GM19372 (cell line): Measurements from ENCODE around the gene EML4.
"Not testable (repeated sequence)": the region's sequence is repeated elsewhere in the genome, so short reads cannot be mapped to it uniquely, and the experiment has no call there.

Experiments used
- ATAC-seq: cut with Tn5 transposase; IDR thresholded peaks from one replicate; pipeline ENCODE4 v1.9.1; 2021; ENCODE audit warnings: mild to moderate bottlenecking, low read depth, moderate library complexity; ENCODE audit not compliant: unreplicated experiment

Gene EML4

DNA sequence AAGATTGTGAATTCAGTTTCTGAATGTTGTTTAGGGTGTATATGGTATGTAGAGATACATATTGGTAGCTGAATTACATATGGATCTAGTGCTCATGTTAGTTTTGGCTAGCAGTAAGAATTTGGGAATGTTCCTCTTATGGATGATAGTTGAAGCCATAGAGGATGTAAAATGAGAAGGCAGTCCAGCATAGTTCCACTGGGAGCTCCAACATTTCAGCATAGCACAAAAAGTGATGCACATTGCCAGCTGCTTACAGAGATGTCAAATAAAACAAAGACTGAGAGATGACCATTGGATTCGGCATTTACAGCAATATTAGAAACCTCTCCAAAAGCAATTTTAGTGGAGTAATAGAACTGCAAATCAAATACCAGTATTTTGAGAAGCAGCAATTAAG is 77.4 kb downstream of the EML4 start:
- no peak for ATAC-seq

DNA sequence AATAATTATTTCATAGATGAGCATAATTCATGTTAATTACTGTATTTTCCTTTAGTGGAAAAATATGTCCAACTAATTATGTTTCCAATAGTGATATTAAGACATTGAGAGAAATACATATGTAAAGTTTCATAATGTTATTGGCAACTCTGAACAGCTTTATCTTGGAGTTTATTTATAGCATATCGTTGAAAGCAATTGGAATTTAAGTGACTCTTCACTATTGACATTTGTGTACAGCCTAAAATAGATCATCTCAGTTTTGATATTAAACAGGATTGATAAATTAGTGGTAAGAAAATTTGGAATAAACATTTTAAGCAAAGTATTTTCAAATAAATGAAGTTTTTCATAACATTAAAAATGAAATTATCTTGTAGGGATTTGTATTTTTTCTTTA is 79.7 kb downstream of the EML4 start:
- ATAC-seq = no peak

DNA sequence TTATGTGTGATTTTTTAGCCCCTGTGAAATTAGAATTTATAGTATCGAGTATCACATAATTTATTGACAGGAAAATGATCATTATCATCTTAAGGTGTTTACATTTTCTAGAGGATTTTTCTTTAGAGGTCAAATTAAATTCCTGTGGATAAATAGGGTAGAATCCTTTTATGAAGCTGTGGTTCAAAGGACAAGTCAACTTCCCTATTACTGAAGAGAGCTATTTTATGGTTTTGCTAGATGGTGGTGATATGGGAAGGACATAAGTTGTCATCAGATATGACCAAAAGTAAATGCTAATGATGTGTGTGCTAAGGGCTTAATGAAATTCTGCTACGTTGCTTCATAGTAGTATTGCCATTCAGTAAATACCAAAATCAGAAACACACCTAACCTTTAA is 80.1 kb downstream of the EML4 start:
- no peak for ATAC-seq

DNA sequence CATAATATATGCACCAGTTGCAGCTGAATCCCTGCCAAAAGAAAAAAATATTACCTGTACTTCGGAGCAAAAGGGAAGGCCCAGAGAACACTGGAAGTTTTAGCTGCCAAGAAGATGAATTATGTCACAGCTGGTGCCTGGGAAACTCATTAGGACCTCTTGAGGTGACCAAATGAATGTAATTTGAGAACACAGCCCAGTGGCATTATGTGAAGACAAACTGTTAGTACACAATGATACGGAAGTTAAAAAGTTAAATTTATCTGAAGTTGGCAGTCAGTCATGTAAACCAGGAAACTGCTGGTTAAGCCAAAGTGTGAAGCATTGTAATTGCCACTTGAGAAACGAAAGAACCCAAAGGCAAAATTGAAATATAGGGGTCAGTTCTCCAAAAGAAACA is 80.7 kb downstream of the EML4 start:
- no peak for ATAC-seq

- ATAC-seq = no peak
Measured at GRCh38 chr2:42250925-42251324, 81.8 kb downstream of the EML4 start.

DNA sequence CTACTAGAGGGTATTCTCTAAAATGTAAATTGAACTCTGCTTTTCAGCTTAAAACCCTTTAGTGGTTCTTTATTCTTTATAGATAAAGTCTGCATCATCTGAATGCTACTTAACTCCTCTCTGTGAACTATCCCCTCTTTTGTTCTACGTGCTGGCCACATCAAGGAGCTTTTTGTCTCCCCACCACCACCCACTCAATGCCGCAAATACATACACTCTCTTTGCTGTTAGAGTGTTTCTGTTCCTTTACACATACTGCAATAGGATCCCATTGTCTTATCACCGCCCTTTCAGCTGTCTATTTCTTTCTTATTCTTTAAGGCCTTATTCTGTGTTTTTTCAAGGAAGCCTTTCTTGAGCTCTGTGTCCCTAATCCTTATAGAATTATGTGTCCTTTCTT is 83.3 kb downstream of the EML4 start:
- no peak for ATAC-seq

- ATAC-seq = no peak
Measured at GRCh38 chr2:42254186-42254895, 85.2 kb downstream of the EML4 start.

DNA sequence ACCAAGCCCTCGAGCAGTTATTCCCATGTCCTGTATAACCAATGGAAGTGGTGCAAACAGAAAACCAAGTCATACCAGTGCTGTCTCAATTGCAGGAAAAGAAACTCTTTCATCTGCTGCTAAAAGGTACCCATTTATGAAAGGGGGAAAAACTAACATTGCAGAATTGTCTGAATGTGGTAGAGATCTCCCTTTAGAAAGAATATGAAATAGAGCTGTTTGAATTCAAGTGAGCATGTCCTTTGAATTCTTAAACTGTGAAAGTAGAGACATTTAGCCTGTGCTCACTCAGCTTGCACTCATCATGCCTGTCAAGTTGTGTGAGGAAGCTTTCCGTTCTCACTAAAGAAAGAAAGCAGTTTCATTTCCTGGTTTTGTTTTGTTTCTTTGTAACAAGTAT is 87.4 kb downstream of the EML4 start:
- peak; percentile 85 for ATAC-seq

DNA sequence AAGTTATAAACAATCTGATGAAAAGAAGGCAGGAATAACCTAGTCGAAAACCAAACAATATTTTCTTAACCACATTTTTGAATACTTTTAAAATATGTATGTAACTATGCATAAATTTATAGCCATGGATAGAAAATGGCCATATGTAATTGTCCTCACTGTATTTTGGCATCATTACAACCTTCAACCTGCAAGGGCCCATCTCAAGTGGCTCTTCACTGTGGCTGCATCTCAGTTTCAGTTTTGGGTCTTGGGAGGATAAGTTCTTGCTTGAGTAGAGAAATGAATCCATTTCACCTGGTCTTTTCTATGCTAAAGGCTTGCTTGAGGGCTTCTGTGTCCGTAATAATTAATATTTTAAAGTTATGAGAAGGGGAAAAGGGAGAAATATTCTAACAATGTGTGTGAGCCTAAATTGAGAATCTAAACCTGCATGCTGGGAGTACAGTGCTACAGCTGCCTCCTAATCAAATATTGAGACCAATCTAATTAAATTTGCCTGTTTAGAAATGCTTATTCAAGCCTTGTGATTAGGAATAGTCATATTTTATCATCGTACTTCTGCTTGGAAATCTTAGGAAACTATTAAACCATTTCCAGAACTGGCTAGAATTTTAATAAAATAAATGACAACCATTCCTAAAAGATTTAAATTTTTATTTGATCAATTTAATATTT is 92.5 kb downstream of the EML4 start:
- no peak for ATAC-seq

- no peak for ATAC-seq
Measured at GRCh38 chr2:42266236-42266635, 97.1 kb downstream of the EML4 start.

- no peak for ATAC-seq
Measured at GRCh38 chr2:42267530-42267929, 98.4 kb downstream of the EML4 start.

- no peak for ATAC-seq
Measured at GRCh38 chr2:42268528-42269151, 99.5 kb downstream of the EML4 start.

GRCh38 chr2:42270757-42271156 is 101.6 kb downstream of the EML4 start:
- no peak for ATAC-seq

DNA sequence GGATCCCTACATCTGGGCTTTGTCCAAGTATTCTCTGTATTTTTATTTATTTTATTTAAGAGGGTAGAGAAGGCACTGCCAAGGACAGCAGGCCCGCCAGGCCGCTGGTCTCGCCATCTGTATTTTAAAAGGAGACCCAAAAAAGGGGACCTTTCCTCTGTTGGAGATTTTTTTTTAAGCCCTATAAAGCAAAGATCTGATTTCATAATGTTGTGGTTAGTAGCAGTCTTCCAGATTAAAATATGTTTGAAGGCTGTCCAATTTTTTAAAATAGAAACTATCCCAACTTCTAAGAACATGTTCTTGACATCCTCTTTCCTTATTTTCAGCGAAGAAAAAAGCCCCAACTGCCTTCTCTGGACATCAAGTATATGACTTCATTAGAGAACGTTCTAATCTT is 102.1 kb downstream of the EML4 start:
- ATAC-seq = not testable (repeated sequence)

GRCh38 chr2:42274863-42275262 is 105.7 kb downstream of the EML4 start:
- ATAC-seq = no peak

GRCh38 chr2:42281416-42282081 is 112.4 kb downstream of the EML4 start:
- ATAC-seq = no peak

- no peak for ATAC-seq
Measured at GRCh38 chr2:42284019-42284418, 114.9 kb downstream of the EML4 start.

- no peak for ATAC-seq
Measured at GRCh38 chr2:42286268-42286946, 117.3 kb downstream of the EML4 start.

GRCh38 chr2:42288811-42289210 is 119.7 kb downstream of the EML4 start:
- ATAC-seq = no peak

DNA sequence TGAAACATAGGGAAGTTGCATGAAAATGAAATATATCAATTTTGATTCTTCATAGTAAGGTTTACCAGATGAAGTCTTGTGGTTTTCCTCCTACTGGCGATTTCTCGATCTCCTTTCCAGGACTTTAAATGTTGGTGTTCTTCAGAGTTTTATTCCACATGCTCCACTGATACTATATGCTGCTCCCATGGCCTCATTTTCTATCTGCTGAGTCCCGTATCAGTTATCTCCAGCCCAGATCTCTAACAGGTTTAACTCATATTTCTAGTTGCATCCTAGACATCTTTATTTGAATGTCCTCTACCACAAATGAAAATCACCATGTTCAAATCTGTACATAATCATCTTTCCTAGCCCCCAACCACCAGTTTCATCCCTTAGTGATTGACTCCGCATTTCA is 120.1 kb downstream of the EML4 start:
- no peak for ATAC-seq

DNA sequence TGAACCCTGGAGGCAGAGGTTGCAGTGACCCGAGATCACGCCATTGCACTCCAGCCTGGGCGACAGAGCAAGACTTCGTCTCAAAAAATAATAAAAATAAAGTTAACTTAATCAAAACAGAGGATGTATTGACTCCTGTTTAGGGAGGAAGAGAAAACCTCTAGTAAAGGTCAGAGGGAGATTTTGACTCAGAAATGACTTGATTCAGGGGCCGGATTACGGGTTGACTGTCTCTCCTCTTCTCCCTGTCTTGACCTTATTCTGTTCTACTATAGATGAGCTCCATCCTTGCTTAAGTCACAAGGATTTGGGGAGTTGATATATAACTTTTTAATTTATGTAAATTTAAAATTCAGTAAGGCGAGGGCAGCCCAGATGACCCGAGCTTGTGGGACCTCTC is 120.9 kb downstream of the EML4 start:
- ATAC-seq = no peak
